Measurements from ENCODE around the gene POLR2B. TPM values are rescaled to one million over a fixed set of nuclear protein-coding genes. Genes with fewer than 3 reads are reported as not detected.

Gene POLR2B
- total and polyA plus RNA-seq, 12 donors = 20.5 to 91.2 (median 78.4) TPM

DNA sequence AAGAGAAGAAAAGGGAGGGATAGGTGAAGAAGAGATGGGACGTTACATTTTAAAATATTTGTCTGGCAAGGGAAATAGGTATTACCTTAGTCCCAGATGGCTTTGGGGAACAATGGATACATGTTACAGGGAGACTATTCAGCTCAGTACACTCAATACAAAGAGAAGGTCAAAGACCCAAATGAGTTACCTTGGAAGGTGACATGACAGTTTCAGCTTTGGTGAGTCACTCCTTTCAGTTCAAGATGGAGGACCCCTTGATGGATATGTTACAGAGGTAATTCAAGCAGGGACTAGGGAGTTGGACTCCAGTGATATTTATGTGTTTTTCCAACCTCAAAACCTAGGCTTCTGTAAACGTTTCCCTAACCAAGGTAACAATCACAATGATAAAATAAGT, 6.3 kb upstream of the POLR2B start:
- TF ChIP-seq, protein P1, sequence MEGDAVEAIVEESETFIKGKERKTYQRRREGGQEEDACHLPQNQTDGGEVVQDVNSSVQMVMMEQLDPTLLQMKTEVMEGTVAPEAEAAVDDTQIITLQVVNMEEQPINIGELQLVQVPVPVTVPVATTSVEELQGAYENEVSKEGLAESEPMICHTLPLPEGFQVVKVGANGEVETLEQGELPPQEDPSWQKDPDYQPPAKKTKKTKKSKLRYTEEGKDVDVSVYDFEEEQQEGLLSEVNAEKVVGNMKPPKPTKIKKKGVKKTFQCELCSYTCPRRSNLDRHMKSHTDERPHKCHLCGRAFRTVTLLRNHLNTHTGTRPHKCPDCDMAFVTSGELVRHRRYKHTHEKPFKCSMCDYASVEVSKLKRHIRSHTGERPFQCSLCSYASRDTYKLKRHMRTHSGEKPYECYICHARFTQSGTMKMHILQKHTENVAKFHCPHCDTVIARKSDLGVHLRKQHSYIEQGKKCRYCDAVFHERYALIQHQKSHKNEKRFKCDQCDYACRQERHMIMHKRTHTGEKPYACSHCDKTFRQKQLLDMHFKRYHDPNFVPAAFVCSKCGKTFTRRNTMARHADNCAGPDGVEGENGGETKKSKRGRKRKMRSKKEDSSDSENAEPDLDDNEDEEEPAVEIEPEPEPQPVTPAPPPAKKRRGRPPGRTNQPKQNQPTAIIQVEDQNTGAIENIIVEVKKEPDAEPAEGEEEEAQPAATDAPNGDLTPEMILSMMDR (IDR thresholded peaks at IDR 0.05) = no peak
- Histone ChIP-seq H3K4me1 (peaks cover 0 to 27% (median 21%) of the 10 kb centered on the region in 9 donors), H3K27me3 (no peaks in the 10 kb centered on the region), H3K9me3 (peaks cover 0 to 20% (median 13%) of the 10 kb centered on the region in 11 donors), H3K36me3 (peaks cover 0 to 76% (median 51%) of the 10 kb centered on the region in 9 donors), H3K27ac (no peak overlapping the region), H3K4me3 (no peak overlapping the region)
- intact Hi-C loops (cut with DNase I) = loop anchor here in 1 of 10 donors (10.0 kb wide), 1 partner anchor 508 kb away; the partner anchor contains the start of gene SRP72
- no peak for DNase-seq
- WGBS, 2 donors = 94 to 96% methylated on average over 2 of the region's 2 CpGs
- ATAC-seq = no peak

DNA sequence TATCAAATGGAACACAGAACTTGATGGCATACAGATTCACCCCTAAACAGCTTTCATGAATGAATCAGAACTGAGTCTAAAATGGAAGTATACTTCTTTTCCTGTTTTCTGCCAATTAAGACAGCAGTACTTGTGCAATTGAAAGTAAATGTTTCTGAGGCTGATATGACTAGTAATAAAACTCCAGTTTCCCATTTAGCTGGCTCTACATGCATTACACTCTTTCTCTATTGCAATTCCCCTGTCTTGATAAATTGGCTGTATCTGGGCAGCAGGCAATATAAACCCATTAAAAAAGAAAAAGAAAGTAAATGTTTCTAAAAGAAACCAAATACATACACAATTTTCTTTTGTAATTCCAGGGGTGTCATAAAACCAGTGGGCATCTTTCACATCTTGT, 5.9 kb upstream of the POLR2B start:
- no peak for ATAC-seq
- no peak overlapping the region for H3K27ac ChIP-seq
- no peak for DNase-seq
- H3K9me3 ChIP-seq = peaks cover 0 to 20% (median 13%) of the 10 kb centered on the region in 11 donors
- TF ChIP-seq, protein P1 (IDR thresholded peaks at IDR 0.05) = no peak
- H3K4me3 ChIP-seq = no peak overlapping the region
- intact Hi-C loops (cut with DNase I) = loop anchor here in 1 of 10 donors (10.0 kb wide), 1 partner anchor 508 kb away; the partner anchor contains the start of gene SRP72
- peaks cover 0 to 27% (median 21%) of the 10 kb centered on the region in 9 donors for H3K4me1 ChIP-seq
- no peaks in the 10 kb centered on the region for H3K27me3 ChIP-seq
- peaks cover 0 to 72% (median 49%) of the 10 kb centered on the region in 9 donors for H3K36me3 ChIP-seq

DNA sequence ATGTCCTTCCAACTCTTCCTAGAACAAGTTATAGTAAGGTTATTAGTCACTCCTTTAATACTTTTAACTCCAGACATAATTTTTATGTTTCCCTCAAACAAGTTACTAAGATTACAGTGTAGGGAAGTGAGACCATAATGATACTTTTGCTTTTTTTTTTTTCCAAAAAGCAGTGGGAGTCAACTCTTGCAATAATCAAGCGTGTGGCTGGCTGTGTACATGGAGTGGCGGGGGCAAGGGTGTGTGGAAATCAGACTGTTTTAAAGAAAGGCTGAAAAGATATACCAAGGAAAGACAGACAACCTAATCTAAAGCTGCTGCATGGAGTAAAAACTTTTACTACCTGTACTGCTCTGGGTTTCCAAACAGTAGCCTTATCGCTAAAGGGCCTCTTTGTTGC, 5.4 kb upstream of the POLR2B start:
- Histone ChIP-seq H3K9me3 (peaks cover 0 to 20% (median 13%) of the 10 kb centered on the region in 11 donors), H3K27ac (no peak overlapping the region), H3K4me1 (peaks cover 0 to 30% (median 21%) of the 10 kb centered on the region in 9 donors), H3K27me3 (no peaks in the 10 kb centered on the region), H3K36me3 (peaks cover 0 to 67% (median 44%) of the 10 kb centered on the region in 9 donors), H3K4me3 (no peak overlapping the region)
- ATAC-seq (no peak), DNase-seq (no peak)
- intact Hi-C loops (cut with DNase I) = loop anchor here in 1 of 10 donors (10.0 kb wide), 1 partner anchor 509 kb away; the partner anchor contains the start of gene SRP72
- TF ChIP-seq, protein P1 (IDR thresholded peaks at IDR 0.05) = no peak
- 98% methylated on average over 3 of the region's 3 CpGs for WGBS, 2 donors

DNA sequence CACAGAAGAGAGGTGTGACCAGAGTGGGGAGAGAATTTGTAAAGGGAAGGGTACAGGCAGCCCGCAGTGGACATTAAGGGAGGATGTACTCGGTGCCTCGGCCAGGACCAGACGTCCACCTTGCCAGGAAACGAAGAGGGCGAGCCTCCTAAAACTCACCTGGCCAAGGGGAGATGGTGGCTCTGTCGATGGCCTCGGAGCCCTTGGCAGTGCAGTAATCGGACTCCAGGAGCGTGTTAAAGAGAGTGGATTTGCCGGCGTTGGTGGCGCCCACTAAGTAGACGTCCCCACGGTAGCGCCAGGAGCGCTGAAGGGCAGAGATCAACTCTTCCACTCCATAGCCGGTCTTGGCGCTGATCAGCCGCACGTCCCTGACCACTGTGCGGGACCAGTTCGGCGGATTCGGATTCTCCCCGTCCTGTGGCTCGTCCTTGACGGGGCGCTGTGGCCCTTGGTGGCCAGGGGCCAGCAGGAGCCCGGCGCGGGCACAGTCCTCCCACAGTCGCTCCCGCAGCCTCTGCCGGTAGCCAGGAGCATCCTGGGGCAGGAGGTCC, 2.3 kb upstream of the POLR2B start:
- Histone ChIP-seq H3K36me3 (peaks cover 0 to 49% (median 27%) of the 10 kb centered on the region in 9 donors), H3K4me1 (peaks cover 0 to 52% (median 42%) of the 10 kb centered on the region in 9 donors), H3K27me3 (no peaks in the 10 kb centered on the region), H3K9me3 (peaks cover 0 to 20% (median 13%) of the 10 kb centered on the region in 11 donors), H3K27ac (peak overlapping the region in 7 of 10 donors; percentile 79 to 94 (median 89)), H3K4me3 (peak overlapping the region; percentile 69 to 98 (median 83))
- intact Hi-C loops (cut with DNase I) = loop anchor here in 5 of 10 donors (5.0 to 10.0 kb wide), 5 partner anchors 64 to 539 kb away; partner anchors contain the start of genes REST (in 4 of the 5), IGFBP7 (in 2 of the 5), PAICS (in 1 of the 5) and PPAT (in 1 of the 5)
- 1 to 2% methylated on average over 35 of the region's 35 CpGs for WGBS, 2 donors
- TF ChIP-seq, protein P1 (IDR thresholded peaks at IDR 0.05) = no peak
- DNase-seq = no peak
- peak in 3 of 8 donors; percentile 0 to 12 (median 3) for ATAC-seq

Data from heart right ventricle (tissue), 16 donors.